GM23248 (cell line): ENCODE measurements around the gene FIP1L1.

ENCODE experiments used
- EZH2 ChIP-seq: fragments of 200-600 bp; sonication (generic); IDR thresholded peaks from 2 replicates; pipeline ENCODE4 v1.6.1; 2018; ENCODE audit warnings: antibody characterized with exemption, mild to moderate bottlenecking; ENCODE audit not compliant: insufficient read depth, poor library complexity, severe bottlenecking
- EZH2phosphoT487 ChIP-seq: fragments of 200-600 bp; sonication (generic); IDR thresholded peaks from 2 replicates; pipeline ENCODE4 v1.6.1; 2018; ENCODE audit warnings: antibody characterized with exemption, moderate library complexity, mild to moderate bottlenecking, low read depth; ENCODE audit not compliant: insufficient read depth

DNA sequence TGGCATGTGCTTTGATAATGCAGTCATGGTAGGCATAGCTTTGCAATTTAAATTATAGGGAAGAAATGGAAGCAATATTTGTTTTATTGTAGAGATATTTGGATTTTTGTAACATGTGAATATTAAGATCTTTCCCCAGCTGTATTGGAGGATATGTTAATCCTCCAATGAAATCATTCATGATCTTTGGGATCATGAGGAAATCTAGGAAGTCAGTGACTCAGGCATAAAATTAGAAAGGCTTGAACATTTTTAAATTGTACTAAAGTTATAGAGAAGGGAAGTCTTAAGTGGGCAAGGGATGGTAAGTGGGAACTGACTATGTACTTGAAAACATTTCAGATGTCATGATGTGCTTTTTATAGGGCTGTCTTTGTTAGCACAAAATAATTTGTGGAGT is 46.8 kb downstream of the FIP1L1 start:
- TF ChIP-seq EZH2 = no peak
- TF ChIP-seq EZH2phosphoT487 = no peak
